Activated T-cell treated with anti-CD3 and anti-CD28 coated beads for 24 hours (primary cell): ENCODE data around the gene MRFAP1L1.

Experiments
- DNase-seq: peaks from one replicate; pipeline ENCODE4 v3.0.0-alpha.2; 2020; ENCODE audit warnings: low read depth

The MRFAP1L1 gene

DNA sequence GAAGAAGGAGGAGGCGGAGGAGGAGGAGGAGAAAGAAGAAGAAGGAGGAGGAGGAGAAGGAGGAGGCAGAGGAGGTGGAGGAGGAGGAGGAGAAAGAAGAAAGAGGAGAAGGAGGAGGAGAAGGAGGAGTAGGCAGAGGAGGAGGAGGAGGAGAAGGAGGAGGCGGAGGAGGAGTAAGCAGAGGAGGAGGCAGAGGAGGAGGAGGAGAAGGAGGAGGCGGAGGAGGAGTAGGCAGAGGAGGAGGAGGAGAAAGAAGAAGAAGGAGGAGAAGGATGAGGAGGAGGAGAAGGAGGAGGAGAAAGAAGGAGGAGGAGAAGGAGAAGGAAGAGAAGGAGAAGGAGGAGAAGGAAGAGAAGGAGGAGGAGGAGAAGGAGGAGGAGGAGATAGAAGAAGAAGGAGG is 49.2 kb downstream of the MRFAP1L1 start:
- no peak for DNase-seq

DNA sequence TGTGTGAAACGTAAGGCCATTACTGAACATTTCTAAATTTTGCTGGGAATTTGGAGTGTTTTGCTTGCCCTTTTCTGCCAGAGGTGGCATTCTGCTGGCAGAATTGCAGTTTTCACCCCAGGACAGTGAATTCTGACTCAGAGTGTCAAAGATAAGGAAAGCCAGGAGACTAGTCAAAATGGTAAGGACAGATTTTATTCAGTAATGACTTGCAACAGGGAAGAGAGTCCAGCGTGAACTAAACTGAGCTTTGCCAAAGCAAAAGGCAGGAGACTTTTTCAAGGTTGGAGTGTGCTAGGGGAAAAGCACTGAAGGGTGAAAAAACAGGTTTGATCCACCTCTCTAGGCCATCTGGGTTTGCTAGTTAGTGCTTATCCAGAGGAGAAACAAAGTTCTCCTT is 49.8 kb downstream of the MRFAP1L1 start:
- no peak for DNase-seq

DNA sequence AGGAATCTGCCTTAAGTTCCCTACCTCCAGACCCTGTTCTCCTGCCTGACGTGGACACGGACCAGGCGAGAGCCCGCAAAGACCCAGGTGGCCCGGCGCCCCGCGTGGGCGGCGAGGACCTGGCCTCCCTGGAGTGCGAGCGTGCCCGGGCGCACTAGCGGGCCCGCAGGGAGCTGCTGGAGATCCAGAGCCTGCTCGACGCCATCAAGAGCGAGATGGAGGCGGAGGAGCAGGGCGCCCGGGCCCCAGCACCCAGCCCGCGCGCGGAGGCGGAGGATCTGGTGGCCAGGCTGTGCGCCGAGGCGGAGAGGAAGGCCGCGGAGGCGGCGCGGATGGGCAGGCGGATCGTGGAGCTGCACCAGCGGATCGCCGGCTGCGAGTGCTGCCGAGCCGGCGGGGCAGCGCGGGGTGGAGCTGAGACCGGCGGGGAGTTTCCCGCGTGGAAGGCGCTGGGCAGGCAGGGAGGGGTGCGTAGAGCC is 51.0 kb downstream of the MRFAP1L1 start:
- peak; percentile 23 for DNase-seq

DNA sequence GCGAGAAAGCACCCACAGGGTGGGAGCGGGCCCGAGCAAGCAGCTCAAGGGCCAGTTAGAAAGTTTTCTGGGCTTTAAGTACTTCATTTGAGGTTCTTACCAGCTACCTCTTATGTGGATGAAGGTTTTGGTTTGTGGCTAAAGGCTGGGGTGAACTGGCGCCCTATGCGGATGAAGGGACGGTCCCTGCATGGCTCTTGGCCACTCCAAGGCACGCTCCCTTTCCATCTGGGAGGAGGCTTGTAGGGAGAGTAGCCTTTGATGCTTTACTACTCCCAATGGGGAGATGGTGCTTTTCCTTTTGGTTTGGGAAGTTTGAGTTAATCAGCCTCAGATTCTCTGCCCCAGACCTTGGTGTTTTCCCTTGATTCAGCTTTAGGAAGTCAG is 51.5 kb downstream of the MRFAP1L1 start:
- no peak for DNase-seq
